ENCODE results near the gene TC2N. TPM values are rescaled to one million over a fixed set of nuclear protein-coding genes. Genes with fewer than 3 reads are reported as not detected.

TC2N gene
- total RNA-seq, 1 donor from 2014 or later: 46.1 TPM

DNA sequence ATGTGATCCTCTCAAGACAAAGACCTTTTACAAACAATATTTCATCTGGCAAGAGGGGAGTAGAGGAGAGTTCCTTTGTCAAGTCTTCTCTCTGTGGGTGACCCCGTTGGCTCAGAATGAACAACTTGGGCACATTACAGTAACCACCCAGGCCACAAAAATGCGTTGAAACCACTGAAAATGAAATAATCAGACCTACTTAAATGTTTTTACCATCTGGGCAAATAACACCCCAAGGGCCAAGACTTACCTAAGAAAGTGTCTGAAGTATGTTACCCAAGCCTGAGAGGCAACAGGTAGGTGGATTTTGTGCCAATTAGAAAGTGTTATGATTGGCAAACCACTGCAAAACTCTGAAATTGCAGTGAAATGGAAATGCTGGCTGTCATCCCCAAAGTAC is 1.3 kb downstream of the TC2N start:
- H3K27me3 ChIP-seq (ENCODE audit: control insufficient read depth, insufficient read depth, low read length): no peaks in the 10 kb centered on the region
- TF ChIP-seq, protein P1, sequence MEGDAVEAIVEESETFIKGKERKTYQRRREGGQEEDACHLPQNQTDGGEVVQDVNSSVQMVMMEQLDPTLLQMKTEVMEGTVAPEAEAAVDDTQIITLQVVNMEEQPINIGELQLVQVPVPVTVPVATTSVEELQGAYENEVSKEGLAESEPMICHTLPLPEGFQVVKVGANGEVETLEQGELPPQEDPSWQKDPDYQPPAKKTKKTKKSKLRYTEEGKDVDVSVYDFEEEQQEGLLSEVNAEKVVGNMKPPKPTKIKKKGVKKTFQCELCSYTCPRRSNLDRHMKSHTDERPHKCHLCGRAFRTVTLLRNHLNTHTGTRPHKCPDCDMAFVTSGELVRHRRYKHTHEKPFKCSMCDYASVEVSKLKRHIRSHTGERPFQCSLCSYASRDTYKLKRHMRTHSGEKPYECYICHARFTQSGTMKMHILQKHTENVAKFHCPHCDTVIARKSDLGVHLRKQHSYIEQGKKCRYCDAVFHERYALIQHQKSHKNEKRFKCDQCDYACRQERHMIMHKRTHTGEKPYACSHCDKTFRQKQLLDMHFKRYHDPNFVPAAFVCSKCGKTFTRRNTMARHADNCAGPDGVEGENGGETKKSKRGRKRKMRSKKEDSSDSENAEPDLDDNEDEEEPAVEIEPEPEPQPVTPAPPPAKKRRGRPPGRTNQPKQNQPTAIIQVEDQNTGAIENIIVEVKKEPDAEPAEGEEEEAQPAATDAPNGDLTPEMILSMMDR (IDR thresholded peaks at IDR 0.05; ENCODE audit: insufficient read depth, low read length, severe bottlenecking): no peak
- H3K4me3 ChIP-seq (ENCODE audit: low read depth, low read length): no peak overlapping the region
- FAIRE-seq: no peak
- H3K36me3 ChIP-seq (ENCODE audit: control insufficient read depth, insufficient read depth, low read length): no peaks in the 10 kb centered on the region
- no peak for DNase-seq (ENCODE audit: low read depth)

DNA sequence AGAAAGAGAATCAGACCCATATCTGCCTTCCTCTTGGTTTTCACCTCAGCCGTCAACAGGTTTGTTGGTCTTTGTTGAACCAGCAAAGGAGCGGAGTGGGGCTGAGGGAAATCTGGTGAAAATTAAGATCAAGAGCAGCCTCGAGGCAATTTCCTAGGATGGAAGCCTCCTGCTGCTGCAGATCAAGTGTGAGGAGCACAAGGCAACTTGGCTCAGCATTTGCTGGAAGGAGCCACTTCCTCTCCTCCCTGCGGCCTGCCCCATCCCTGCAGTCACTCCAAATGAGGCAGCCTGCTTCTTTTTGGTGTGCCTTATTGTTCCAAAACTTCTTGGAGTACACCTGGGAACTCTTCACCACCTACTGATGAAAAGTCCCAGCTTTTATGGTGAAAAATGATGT is 4.9 kb downstream of the TC2N start:
- DNase-seq (ENCODE audit: low read depth): no peak
- TF ChIP-seq, protein P1 (IDR thresholded peaks at IDR 0.05; ENCODE audit: insufficient read depth, low read length, severe bottlenecking): no peak
- H3K4me3 ChIP-seq (ENCODE audit: low read depth, low read length): no peak overlapping the region
- FAIRE-seq: no peak
- H3K36me3 ChIP-seq (ENCODE audit: control insufficient read depth, insufficient read depth, low read length): no peaks in the 10 kb centered on the region
- no peaks in the 10 kb centered on the region for H3K27me3 ChIP-seq (ENCODE audit: control insufficient read depth, insufficient read depth, low read length)

DNA sequence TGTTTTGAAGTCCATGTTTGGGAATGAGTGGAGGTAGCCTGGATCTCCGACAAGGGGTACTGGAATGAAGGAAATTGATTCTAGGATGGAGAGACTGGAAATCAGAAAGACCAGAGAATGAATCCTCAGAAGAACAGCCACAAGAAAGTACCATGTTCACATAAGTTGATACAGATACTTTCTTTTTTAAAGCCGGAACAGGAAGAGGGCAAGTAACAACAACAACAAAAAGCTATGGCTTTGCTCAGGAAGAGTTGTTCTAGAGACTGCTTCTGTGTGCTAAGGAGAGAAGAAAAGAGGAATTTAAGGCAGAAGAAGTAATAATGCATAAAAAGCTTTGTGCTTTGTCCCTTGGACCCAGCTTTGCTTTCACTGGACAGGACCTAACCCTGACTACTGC is 6.2 kb downstream of the TC2N start:
- DNase-seq (ENCODE audit: low read depth): no peak
- no peaks in the 10 kb centered on the region for H3K27me3 ChIP-seq (ENCODE audit: control insufficient read depth, insufficient read depth, low read length)
- FAIRE-seq: no peak
- TF ChIP-seq, protein P1 (IDR thresholded peaks at IDR 0.05; ENCODE audit: insufficient read depth, low read length, severe bottlenecking): no peak
- H3K36me3 ChIP-seq (ENCODE audit: control insufficient read depth, insufficient read depth, low read length): no peaks in the 10 kb centered on the region
- H3K4me3 ChIP-seq (ENCODE audit: low read depth, low read length): no peak overlapping the region

DNA sequence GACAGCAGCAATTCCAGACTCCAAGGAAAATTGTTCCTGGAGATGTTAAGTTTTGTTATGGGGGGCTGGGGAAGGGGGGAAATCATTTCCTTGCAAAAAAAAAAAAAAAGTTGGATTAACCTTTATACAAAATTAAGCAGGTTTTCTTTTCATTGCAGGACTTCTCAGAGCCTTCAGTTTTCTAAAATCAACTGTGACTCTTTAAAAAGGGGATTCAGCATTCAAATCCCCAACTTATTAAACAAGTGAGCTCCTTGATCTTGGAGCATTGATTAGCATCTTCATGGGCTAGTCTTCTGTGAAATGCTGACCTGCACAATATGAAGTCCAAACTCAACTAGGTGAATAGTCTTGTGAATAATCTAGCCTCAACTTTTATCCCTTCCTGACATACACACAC is 7.1 kb downstream of the TC2N start:
- no peaks in the 10 kb centered on the region for H3K36me3 ChIP-seq (ENCODE audit: control insufficient read depth, insufficient read depth, low read length)
- FAIRE-seq: no peak
- TF ChIP-seq, protein P1 (IDR thresholded peaks at IDR 0.05; ENCODE audit: insufficient read depth, low read length, severe bottlenecking): no peak
- no peaks in the 10 kb centered on the region for H3K27me3 ChIP-seq (ENCODE audit: control insufficient read depth, insufficient read depth, low read length)
- no peak for DNase-seq (ENCODE audit: low read depth)
- H3K4me3 ChIP-seq (ENCODE audit: low read depth, low read length): no peak overlapping the region

DNA sequence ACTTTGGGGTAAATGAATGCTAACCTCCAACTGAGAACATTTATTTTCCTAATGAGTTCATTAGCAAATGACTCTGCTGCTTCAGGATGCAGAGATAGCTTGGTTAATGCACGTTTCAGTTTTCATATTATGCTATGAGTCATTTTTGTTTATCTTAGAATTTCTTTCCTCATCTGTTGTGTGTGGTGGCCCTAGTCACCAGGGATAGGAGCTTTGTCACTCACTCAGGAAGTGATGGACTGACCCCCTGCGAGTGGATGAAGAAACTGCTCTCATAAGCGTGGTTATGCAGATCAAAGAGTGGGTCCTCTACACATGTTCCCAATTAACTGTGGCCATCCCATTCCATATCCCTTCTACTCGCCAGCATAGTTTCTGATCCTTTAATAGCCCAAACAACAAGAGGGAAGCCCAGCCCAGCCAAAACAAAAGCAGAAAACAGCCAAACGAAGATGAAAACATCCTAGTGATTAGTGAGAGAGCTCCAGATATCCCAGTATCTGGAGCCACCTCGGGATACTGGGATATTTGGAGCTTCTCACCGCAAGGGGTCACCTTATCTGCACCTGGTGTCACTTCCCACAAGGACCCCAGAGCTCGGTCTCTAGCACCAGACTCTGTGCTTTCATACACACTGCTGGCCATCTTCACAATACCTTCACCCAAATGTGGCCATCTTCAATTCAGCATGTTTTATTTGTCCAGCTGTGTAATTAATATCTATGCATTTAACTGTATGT is 8.6 kb downstream of the TC2N start:
- no peak for FAIRE-seq
- H3K4me3 ChIP-seq (ENCODE audit: low read depth, low read length): no peak overlapping the region
- DNase-seq (ENCODE audit: low read depth): peak; percentile 58
- no peaks in the 10 kb centered on the region for H3K36me3 ChIP-seq (ENCODE audit: control insufficient read depth, insufficient read depth, low read length)
- TF ChIP-seq, protein P1 (IDR thresholded peaks at IDR 0.05; ENCODE audit: insufficient read depth, low read length, severe bottlenecking): peak; percentile 4
- peaks cover 2% of the 10 kb centered on the region for H3K27me3 ChIP-seq (ENCODE audit: control insufficient read depth, insufficient read depth, low read length)

DNA sequence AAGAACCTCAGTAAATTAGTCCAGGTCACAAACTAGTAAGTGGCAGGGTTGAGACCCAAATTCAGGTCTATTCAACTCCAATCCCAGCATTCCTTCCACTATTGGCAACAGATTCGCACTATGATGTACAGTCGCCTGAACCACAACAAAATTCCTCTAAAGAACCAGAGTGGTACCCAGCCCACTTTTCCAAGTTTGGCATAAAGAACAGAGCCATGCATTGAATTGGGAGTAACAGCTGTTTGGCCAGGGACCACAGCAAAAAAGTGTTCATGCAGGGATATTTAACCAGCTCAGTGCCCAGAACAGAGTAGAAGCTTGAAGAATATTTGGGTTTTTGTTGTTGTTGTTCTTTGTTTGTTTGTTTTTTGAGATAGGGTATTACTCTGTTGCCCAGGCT is 9.7 kb downstream of the TC2N start:
- Histone ChIP-seq H3K36me3 (ENCODE audit: control insufficient read depth, insufficient read depth, low read length) (no peaks in the 10 kb centered on the region), H3K4me3 (ENCODE audit: low read depth, low read length) (no peak overlapping the region), H3K27me3 (ENCODE audit: control insufficient read depth, insufficient read depth, low read length) (peaks cover 2% of the 10 kb centered on the region)
- FAIRE-seq (no peak), DNase-seq (ENCODE audit: low read depth) (no peak)
- TF ChIP-seq, protein P1 (IDR thresholded peaks at IDR 0.05; ENCODE audit: insufficient read depth, low read length, severe bottlenecking): no peak
